K562 (cell line): Measurements from ENCODE around the gene HECW1. TPM values are rescaled to one million over a fixed set of nuclear protein-coding genes. Genes with fewer than 3 reads are reported as not detected.

ENCODE experiments used
- ATAC-seq: fragments of 200-7000 bp; cut with Tn5 transposase; 3 replicates; pipeline ENCODE4 v1.9.1; 2020; ENCODE audit warnings: moderate library complexity
- BruUV-seq: library from RNA; stranded (reverse); fragments of 400-500 nt; replicated peaks from 2 replicates; lab custom pipeline; 2021; lab: Mats Ljungman, UMichigan
- CTCF ChIA-PET: fragments of 300-600 bp; formaldehyde crosslinking; extraction: SDS; loops from one replicate; lab custom pipeline; 2021; ENCODE audit warnings: low intra/inter-chr PET ratio; lab: Yijun Ruan, JAX
- POLR2A ChIA-PET: fragments of 300-600, 350-650 bp; sonication (Branson Sonifier 250); formaldehyde crosslinking; extraction: SDS; loops from one replicate; lab custom pipeline; 2021; ENCODE audit warnings: antibody characterized with exemption, inconsistent platforms; lab: Yijun Ruan, JAX
- DNase-seq, 4 experiments: peaks; one replicate each; pipeline versions ENCODE4 v3.0.0 to v3.0.0-alpha.2; 2011 to 2018; ENCODE audit warnings: low spot score in 3 of 4, mixed read lengths in 3 of 4; ENCODE audit errors: extremely low read depth in 1 of 4
- FAIRE-seq: peaks from 2 replicates; lab custom pipeline; 2011; peaks lifted over from hg19 to GRCh38; lab: Jason Lieb, UNC
- H2AFZ ChIP-seq: 2 replicates; pipeline ENCODE4 v1.6.0; 2011; ENCODE audit warnings: low read depth, low read length, control low read depth, inconsistent platforms
- H3K27ac ChIP-seq: fragments of 200-600 bp; 3 replicates; pipeline ENCODE4 v1.8.0; 2011; ENCODE audit warnings: low read depth, mild to moderate bottlenecking, control low read depth, inconsistent platforms, low read length, moderate library complexity, mixed read lengths; ENCODE audit errors: extremely low read depth
- H3K27me3 ChIP-seq, 2 experiments: fragments of 300-600 bp in 1 of 2; 2 replicates in 1 of 2; 3 replicates in 1 of 2; pipeline versions ENCODE4 v1.6.0 to v1.8.0; 2011; ENCODE audit warnings: inconsistent platforms in 2 of 2, low read length in 2 of 2, mild to moderate bottlenecking in 1 of 2, mixed read lengths in 1 of 2, moderate library complexity in 1 of 2; ENCODE audit not compliant: control insufficient read depth in 2 of 2, insufficient read depth in 2 of 2
- H3K36me3 ChIP-seq: fragments of 300-600 bp; 3 replicates; pipeline ENCODE4 v1.8.0; 2011; ENCODE audit warnings: mild to moderate bottlenecking, low read length, inconsistent platforms; ENCODE audit not compliant: control insufficient read depth, insufficient read depth
- H3K4me1 ChIP-seq, 2 experiments: fragments of 200-600 bp in 1 of 2; replicated peaks in 1 of 2; 2 replicates in 1 of 2; 3 replicates in 1 of 2; pipeline versions ENCODE4 v1.5.1 to v1.8.0; 2011; ENCODE audit warnings: inconsistent platforms in 2 of 2, low read length in 2 of 2, mild to moderate bottlenecking in 1 of 2, mixed read lengths in 1 of 2, moderate library complexity in 1 of 2; ENCODE audit not compliant: control insufficient read depth in 2 of 2, insufficient read depth in 2 of 2
- H3K4me2 ChIP-seq: 2 replicates; pipeline ENCODE4 v1.6.1; 2011; ENCODE audit warnings: low read length, control low read depth, inconsistent platforms, mixed read lengths; ENCODE audit not compliant: insufficient read depth
- H3K4me3 ChIP-seq: fragments of 200-600 bp; sonication (generic), shearing (Covaris generic); 2 replicates; pipeline ENCODE4 v1.5.1; 2016; ENCODE audit warnings: control low read depth, inconsistent platforms
- H3K79me2 ChIP-seq: fragments of 200-600 bp; 3 replicates; pipeline ENCODE4 v1.8.0; 2011; ENCODE audit warnings: low read length, inconsistent platforms; ENCODE audit not compliant: control insufficient read depth, insufficient read depth
- H3K9ac ChIP-seq, 2 experiments: 2 replicates each; pipeline versions ENCODE4 v1.6.0 to v1.6.1; 2011; ENCODE audit warnings: low read depth in 2 of 2, low read length in 2 of 2, control low read depth in 1 of 2, inconsistent platforms in 1 of 2, mild to moderate bottlenecking in 1 of 2, mixed read lengths in 1 of 2; ENCODE audit not compliant: insufficient read depth in 1 of 2
- H3K9me1 ChIP-seq: one replicate; pipeline ENCODE4 v1.6.0; 2011; ENCODE audit warnings: inconsistent platforms, mild to moderate bottlenecking, low read length, moderate library complexity; ENCODE audit not compliant: control insufficient read depth, insufficient read depth
- H3K9me3 ChIP-seq: replicated peaks from 2 replicates; pipeline ENCODE4 v1.5.1; 2011; ENCODE audit warnings: low read depth, low read length, inconsistent platforms; ENCODE audit not compliant: control insufficient read depth, insufficient read depth
- H4K20me1 ChIP-seq: replicated peaks from 2 replicates; pipeline ENCODE4 v1.6.1; 2011; ENCODE audit warnings: low read length, inconsistent platforms, mixed read lengths; ENCODE audit not compliant: control insufficient read depth, insufficient read depth
- CTCF ChIP-seq, 3 experiments: IDR thresholded peaks in 2 of 3; conservative IDR thresholded peaks in 1 of 3; 2 replicates each; pipeline ENCODE4 v1.5.1; 2011 to 2012; ENCODE audit warnings: low read length in 3 of 3, mild to moderate bottlenecking in 3 of 3, control low read depth in 2 of 3, improper control_type of control experiment in 1 of 3, inconsistent platforms in 1 of 3, low read depth in 1 of 3, mixed read lengths in 1 of 3, moderate library complexity in 1 of 3; ENCODE audit not compliant: insufficient read depth in 2 of 3
- GABPA ChIP-seq: fragments of 200-800 bp; sonication (Bioruptor generic); conservative IDR thresholded peaks from 2 replicates; pipeline ENCODE4 v1.6.1; 2016; ENCODE audit warnings: low read depth, missing genetic modification characterization, missing compliant biosample characterization
- VEZF1 ChIP-seq: fragments of 200-800 bp; sonication (Bioruptor generic); IDR thresholded peaks from 2 replicates; pipeline ENCODE4 v1.6.1; 2017; ENCODE audit warnings: missing genetic modification characterization, missing compliant biosample characterization
- WGBS: fragments of 100-300 bp; shearing (Covaris generic); methylation state at CpG from one replicate; pipeline ENCODE4 v1.1.6; 2016; ENCODE audit warnings: low coverage, mixed read lengths; ENCODE audit not compliant: insufficient coverage; ENCODE audit errors: missing lambda C conversion rate; 5-methylcytosine and 5-hydroxymethylcytosine counted together
- in situ Hi-C: fragments of 300-500 bp; cut with MboI; formaldehyde crosslinking; loops from 4 replicates; pipeline ENCODE4 v1.15.0; 2018; ENCODE audit warnings: inconsistent platforms, mixed read lengths
- intact Hi-C: fragments of 100-400 bp; cut with micrococcal nuclease; formaldehyde crosslinking; loops from 2 replicates; pipeline ENCODE4 v1.14.2; 2022
- polyA plus RNA-seq, 8 experiments: library from polyadenylated mRNA; depleted of rRNA in 4 of 8; stranded (reverse) in 5 of 8; unstranded in 3 of 8; fragments of >200 nt; fragmentation: Nextera tagmentation in 2 of 8; fragmentation: Illumina TruSeq in 1 of 8; extraction: Ambion mirVana in 2 of 8; extraction: Trizol in 1 of 8; gene quantifications; 2 replicates each; pipeline versions ENCODE4 v1.2.1 to v1.2.3, GENCODE V29; 2011 to 2014; ENCODE audit warnings: inconsistent platforms in 1 of 8, missing spikeins in 1 of 8
- total RNA-seq, 7 experiments: library from RNA; depleted of rRNA in 6 of 7; stranded (reverse); fragments of >200 nt in 6 of 7; fragmentation: Illumina TruSeq in 2 of 7; extraction: Trizol in 2 of 7; gene quantifications; 2 replicates each; pipeline versions ENCODE4 v1.2.1 to v1.2.3, GENCODE V29; 2011 to 2021; ENCODE audit warnings: low replicate concordance in 1 of 7

Gene HECW1
- total and polyA plus RNA-seq, 9 of the 15 experiments (the other 6 are each of a cell fraction or from before 2014, with no cell fraction given) = 0.07 to 0.31 (median 0.13) TPM; not detected in 4

- POLR2A ChIA-PET = interaction anchor here (0.6 kb wide), 1 partner anchor 55 kb away, joined by 3 read pairs; no protein-coding TSS in a partner anchor
- CTCF ChIA-PET = no interaction called here
- H3K36me3 ChIP-seq = no peaks in the 10 kb centered on the region
- no peaks in the 10 kb centered on the region for H3K79me2 ChIP-seq
- H3K9me3 ChIP-seq = no peaks in the 10 kb centered on the region
- H3K4me1 ChIP-seq = no peaks in the 10 kb centered on the region; a peak in 1 of 5 replicates
- no peak for TF ChIP-seq GABPA (tag)
- no peak for TF ChIP-seq VEZF1
- 0 out of 6 replicates have a peak, but pooled peaks of 1 of the 3 experiments have one; percentile 15 for TF ChIP-seq CTCF (IDR thresholded peaks at IDR 0.05 in 2 of 3, conservative IDR thresholded peaks at IDR 0.05 in 1 of 3; ENCODE audit: insufficient read depth in 2 of 3, low read depth in 1 of 3, low read length in 3 of 3)
- no peaks in the 10 kb centered on the region for H3K9me1 ChIP-seq
- H2AFZ ChIP-seq = no peak overlapping the region
- in situ Hi-C loops (no loop called here), intact Hi-C loops (no loop called here)
- H4K20me1 ChIP-seq = no peaks in the 10 kb centered on the region
- no peak overlapping the region for H3K4me2 ChIP-seq
- H3K4me3 ChIP-seq = no peak overlapping the region
- ATAC-seq (no peak), FAIRE-seq (no peak), DNase-seq (no peak)
- no peak overlapping the region for H3K27ac ChIP-seq
- H3K27me3 ChIP-seq = peaks cover 13 to 38% of the 10 kb centered on the region in 2 experiments; a peak in 4 of 5 replicates
- no peak overlapping the region for H3K9ac ChIP-seq
- BruUV-seq = no TSS peak
- 0% methylated on average over 5 of the region's 5 CpGs for whole genome bisulfite sequencing
Observed at GRCh38 chr7:43211286-43211685, 98.8 kb downstream of the HECW1 start.
